ENCODE results near the gene PDE6B. TPM values are rescaled to one million over a fixed set of nuclear protein-coding genes. Genes with fewer than 3 reads are reported as not detected.
A peak's percentile ranks its signal among the peaks of the same experiment; 100 is the strongest.

Gene PDE6B
- total and polyA plus RNA-seq, 2 of the 13 experiments (the other 11 are each of a cell fraction or from before 2014, with no cell fraction given) = 0.38 to 0.40 TPM

GRCh38 chr4:687048-687970 lies 61.9 kb downstream of the PDE6B start (continued):
- TF ChIP-seq PCBP2 (optimal IDR thresholded peaks at IDR 0.05; ENCODE audit: low read depth, low read length, poor library complexity, severe bottlenecking) (no peak), MAZ (IDR thresholded peaks at IDR 0.05; ENCODE audit: borderline replicate concordance, low read depth, low read length) (no peak), MAZ (CRISPR knock-in tag; IDR thresholded peaks at IDR 0.05; ENCODE audit: low read depth) (0 out of 2 replicates have a peak, but pooled peaks have one; percentile 10), ZNF83 (CRISPR knock-in tag; IDR thresholded peaks at IDR 0.05; ENCODE audit: borderline replicate concordance) (no peak), ZNF253 (CRISPR knock-in tag; IDR thresholded peaks at IDR 0.05; ENCODE audit: borderline replicate concordance) (no peak), ZBTB2 (CRISPR knock-in tag; IDR thresholded peaks at IDR 0.05; ENCODE audit: low read depth) (no peak), AGO1 (IDR thresholded peaks at IDR 0.05; ENCODE audit: low read depth, low read length, poor library complexity, severe bottlenecking) (no peak), SMAD3 (CRISPR knock-in tag; IDR thresholded peaks at IDR 0.05) (no peak), MIXL1 (CRISPR knock-in tag; IDR thresholded peaks at IDR 0.05) (no peak), FIP1L1 (IDR thresholded peaks at IDR 0.05; ENCODE audit: borderline replicate concordance, insufficient read depth, low read depth, low read length) (no peak), ZNF775 (CRISPR knock-in tag; IDR thresholded peaks at IDR 0.05; ENCODE audit: borderline replicate concordance) (no peak), MTERF4 (CRISPR knock-in tag; IDR thresholded peaks at IDR 0.05) (0 out of 2 replicates have a peak, but pooled peaks have one; percentile 45), HIC2 (CRISPR knock-in tag; IDR thresholded peaks at IDR 0.05; ENCODE audit: low read depth) (peak; percentile 24; the same call in 1 of the 2 replicates), ZNF562 (CRISPR knock-in tag; IDR thresholded peaks at IDR 0.05; ENCODE audit: borderline replicate concordance) (no peak), ZNF776 (CRISPR knock-in tag; IDR thresholded peaks at IDR 0.05) (peak; percentile 36)
- TF ChIP-seq, protein P1, sequence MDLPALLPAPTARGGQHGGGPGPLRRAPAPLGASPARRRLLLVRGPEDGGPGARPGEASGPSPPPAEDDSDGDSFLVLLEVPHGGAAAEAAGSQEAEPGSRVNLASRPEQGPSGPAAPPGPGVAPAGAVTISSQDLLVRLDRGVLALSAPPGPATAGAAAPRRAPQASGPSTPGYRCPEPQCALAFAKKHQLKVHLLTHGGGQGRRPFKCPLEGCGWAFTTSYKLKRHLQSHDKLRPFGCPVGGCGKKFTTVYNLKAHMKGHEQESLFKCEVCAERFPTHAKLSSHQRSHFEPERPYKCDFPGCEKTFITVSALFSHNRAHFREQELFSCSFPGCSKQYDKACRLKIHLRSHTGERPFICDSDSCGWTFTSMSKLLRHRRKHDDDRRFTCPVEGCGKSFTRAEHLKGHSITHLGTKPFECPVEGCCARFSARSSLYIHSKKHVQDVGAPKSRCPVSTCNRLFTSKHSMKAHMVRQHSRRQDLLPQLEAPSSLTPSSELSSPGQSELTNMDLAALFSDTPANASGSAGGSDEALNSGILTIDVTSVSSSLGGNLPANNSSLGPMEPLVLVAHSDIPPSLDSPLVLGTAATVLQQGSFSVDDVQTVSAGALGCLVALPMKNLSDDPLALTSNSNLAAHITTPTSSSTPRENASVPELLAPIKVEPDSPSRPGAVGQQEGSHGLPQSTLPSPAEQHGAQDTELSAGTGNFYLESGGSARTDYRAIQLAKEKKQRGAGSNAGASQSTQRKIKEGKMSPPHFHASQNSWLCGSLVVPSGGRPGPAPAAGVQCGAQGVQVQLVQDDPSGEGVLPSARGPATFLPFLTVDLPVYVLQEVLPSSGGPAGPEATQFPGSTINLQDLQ (CRISPR knock-in tag; IDR thresholded peaks at IDR 0.05) = no peak
- TF ChIP-seq, protein P2, sequence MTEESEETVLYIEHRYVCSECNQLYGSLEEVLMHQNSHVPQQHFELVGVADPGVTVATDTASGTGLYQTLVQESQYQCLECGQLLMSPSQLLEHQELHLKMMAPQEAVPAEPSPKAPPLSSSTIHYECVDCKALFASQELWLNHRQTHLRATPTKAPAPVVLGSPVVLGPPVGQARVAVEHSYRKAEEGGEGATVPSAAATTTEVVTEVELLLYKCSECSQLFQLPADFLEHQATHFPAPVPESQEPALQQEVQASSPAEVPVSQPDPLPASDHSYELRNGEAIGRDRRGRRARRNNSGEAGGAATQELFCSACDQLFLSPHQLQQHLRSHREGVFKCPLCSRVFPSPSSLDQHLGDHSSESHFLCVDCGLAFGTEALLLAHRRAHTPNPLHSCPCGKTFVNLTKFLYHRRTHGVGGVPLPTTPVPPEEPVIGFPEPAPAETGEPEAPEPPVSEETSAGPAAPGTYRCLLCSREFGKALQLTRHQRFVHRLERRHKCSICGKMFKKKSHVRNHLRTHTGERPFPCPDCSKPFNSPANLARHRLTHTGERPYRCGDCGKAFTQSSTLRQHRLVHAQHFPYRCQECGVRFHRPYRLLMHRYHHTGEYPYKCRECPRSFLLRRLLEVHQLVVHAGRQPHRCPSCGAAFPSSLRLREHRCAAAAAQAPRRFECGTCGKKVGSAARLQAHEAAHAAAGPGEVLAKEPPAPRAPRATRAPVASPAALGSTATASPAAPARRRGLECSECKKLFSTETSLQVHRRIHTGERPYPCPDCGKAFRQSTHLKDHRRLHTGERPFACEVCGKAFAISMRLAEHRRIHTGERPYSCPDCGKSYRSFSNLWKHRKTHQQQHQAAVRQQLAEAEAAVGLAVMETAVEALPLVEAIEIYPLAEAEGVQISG (CRISPR knock-in tag; IDR thresholded peaks at IDR 0.05) = no peak; the same call in 1 of the 2 replicates
